ENCODE measurements around the gene GCK.
A peak's percentile ranks its signal among the peaks of the same experiment; 100 is the strongest.

Gene GCK

DNA sequence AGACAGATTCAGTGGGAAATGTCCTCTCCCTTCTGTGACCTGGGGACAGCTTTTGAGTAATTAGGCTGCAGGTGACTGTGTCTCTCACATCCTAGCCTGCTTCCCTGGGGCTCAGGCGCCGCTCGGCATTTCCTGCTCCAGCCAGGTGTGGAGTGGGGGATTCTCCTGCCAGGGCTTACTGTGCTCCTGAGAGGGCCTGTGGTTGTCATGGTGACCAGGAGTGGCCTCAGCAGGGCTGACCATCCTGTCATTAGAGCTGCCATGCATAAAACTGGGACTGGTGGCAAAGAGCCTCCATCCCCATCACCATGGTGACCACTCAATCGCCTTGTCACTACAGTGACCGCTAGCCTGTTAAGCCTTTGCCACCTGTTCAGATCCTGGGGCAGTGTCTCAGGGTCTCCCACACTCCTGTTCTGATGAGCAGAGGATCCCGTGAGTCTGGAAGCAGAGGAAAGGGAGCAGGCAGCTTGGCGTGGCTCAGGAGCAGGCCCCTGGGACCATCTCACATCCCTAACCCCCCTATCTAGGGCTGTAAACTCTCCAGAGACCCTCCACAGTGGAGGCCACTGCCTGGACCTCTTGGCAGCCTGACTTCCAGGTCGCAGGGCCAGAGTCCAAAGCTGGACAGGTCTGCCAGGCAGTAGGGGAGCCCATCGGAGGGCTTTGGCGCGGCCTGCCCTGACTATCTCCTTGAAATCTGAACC, at the start of gene GCK:
GCK (minus strand) TSS at position 154 of the 707 bp plus-strand sequence. CDS start 486 bp downstream, outside the sequence.
- Mint-ChIP-seq H3K4me1 (peaks cover 11% of the 10 kb centered on the region), H3K27me3 (peaks cover 7% of the 10 kb centered on the region), H3K9me3 (peaks cover 0 to 7% of the 10 kb centered on the region in 2 donors), H3K27ac (no peak within 1 kb of the TSS), H3K4me3 (no peak within 1 kb of the TSS)
- DNase-seq (no peak), ATAC-seq (no peak)

DNA sequence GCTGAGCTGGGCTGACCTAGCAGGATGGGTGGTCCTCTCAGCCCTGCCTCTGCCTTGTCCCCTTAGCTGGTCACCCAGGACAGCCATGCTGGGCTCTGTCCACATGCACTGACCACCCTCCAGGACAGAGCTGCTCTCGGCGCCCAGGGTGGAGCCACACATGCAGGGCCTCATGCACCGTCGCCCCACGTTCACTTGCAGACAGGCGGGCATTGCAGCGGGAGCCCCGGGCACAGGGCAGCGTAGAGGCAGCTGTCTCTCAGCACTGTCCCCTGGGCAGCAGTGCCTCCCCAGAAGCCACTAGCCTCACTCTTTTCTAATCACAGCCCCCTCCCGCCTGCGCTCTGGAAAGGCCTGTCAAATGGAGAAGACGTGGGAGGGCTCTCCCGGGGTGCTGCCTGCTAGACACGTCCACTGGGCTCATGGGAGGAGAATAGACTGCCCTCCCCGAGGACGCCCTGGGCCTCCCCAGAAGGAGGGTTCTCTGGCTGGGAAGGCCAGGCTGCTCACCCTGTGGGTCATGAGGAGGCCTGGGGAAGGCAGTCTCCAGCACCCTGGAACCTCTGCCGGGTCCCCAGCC, 49.0 kb upstream of the GCK start:
- no peak overlapping the region for H3K4me3 Mint-ChIP-seq
- H3K4me1 Mint-ChIP-seq: peaks cover 11% of the 10 kb centered on the region
- H3K27ac Mint-ChIP-seq: no peak overlapping the region
- DNase-seq (no peak), ATAC-seq (no peak)
- H3K27me3 Mint-ChIP-seq: no peaks in the 10 kb centered on the region
- H3K9me3 Mint-ChIP-seq: no peaks in the 10 kb centered on the region

DNA sequence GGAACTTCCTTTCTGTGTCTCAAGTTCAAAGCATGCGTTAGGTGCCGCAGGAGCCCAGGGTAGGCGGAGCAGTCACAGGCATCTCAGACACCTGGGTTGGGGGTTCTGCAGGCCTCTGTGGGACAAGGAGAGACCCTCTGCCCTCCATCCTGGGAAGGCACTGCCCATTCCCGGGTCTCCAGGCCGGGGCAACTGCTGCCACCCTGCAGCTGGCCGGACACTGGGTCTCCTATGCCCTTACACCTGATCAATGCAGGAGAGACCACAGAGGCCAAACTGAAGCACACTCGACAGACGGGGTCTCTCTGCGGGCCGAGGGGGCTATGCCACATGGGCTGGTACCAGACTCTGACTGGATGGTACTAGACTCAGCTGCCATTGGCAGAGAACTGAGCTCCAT, 48.5 kb upstream of the GCK start:
- no peak for ATAC-seq
- no peak for DNase-seq
- no peak overlapping the region for H3K4me3 Mint-ChIP-seq

GRCh38 chr7:44236333-44236728, 47.1 kb upstream of the GCK start:
- H3K27me3 Mint-ChIP-seq: no peaks in the 10 kb centered on the region
- ATAC-seq (no peak), DNase-seq (no peak)
- no peaks in the 10 kb centered on the region for H3K9me3 Mint-ChIP-seq
- peaks cover 8% of the 10 kb centered on the region for H3K4me1 Mint-ChIP-seq
- no peak overlapping the region for H3K27ac Mint-ChIP-seq
- H3K4me3 Mint-ChIP-seq: no peak overlapping the region

More for the DNA sequence above, 48.5 kb upstream of the GCK start:
- H3K9me3 Mint-ChIP-seq: no peaks in the 10 kb centered on the region
- no peak overlapping the region for H3K27ac Mint-ChIP-seq
- H3K4me1 Mint-ChIP-seq: peaks cover 11% of the 10 kb centered on the region
- H3K27me3 Mint-ChIP-seq: no peaks in the 10 kb centered on the region

- Mint-ChIP-seq H3K4me3 (no peak overlapping the region), H3K27ac (peak overlapping the region in 1 of 2 donors; percentile 83), H3K9me3 (no peaks in the 10 kb centered on the region), H3K4me1 (peaks cover 2% of the 10 kb centered on the region), H3K27me3 (no peaks in the 10 kb centered on the region)
- ATAC-seq (no peak), DNase-seq (no peak)
Observed at GRCh38 chr7:44235582-44236332, 46.5 kb upstream of the GCK start.

- DNase-seq: no peak
- H3K9me3 Mint-ChIP-seq: no peaks in the 10 kb centered on the region
- H3K4me1 Mint-ChIP-seq: no peaks in the 10 kb centered on the region
- no peak for ATAC-seq
- no peak overlapping the region for H3K4me3 Mint-ChIP-seq
- H3K27me3 Mint-ChIP-seq: no peaks in the 10 kb centered on the region
- H3K27ac Mint-ChIP-seq: no peak overlapping the region
Observed at GRCh38 chr7:44235066-44235465, 45.8 kb upstream of the GCK start.

- H3K4me1 Mint-ChIP-seq: no peaks in the 10 kb centered on the region
- no peak overlapping the region for H3K27ac Mint-ChIP-seq
- no peak for DNase-seq
- no peaks in the 10 kb centered on the region for H3K9me3 Mint-ChIP-seq
- H3K27me3 Mint-ChIP-seq: no peaks in the 10 kb centered on the region
- no peak for ATAC-seq
- H3K4me3 Mint-ChIP-seq: no peak overlapping the region
Observed at GRCh38 chr7:44232901-44233715, 43.9 kb upstream of the GCK start.

GRCh38 chr7:44232396-44232795, 43.2 kb upstream of the GCK start:
- Mint-ChIP-seq H3K27ac (no peak overlapping the region), H3K4me1 (no peaks in the 10 kb centered on the region), H3K27me3 (no peaks in the 10 kb centered on the region), H3K9me3 (no peaks in the 10 kb centered on the region), H3K4me3 (no peak overlapping the region)
- DNase-seq (no peak), ATAC-seq (no peak)

- peaks cover 3% of the 10 kb centered on the region for H3K27me3 Mint-ChIP-seq
- no peaks in the 10 kb centered on the region for H3K9me3 Mint-ChIP-seq
Observed at GRCh38 chr7:44231088-44231487, 41.8 kb upstream of the GCK start.

DNA sequence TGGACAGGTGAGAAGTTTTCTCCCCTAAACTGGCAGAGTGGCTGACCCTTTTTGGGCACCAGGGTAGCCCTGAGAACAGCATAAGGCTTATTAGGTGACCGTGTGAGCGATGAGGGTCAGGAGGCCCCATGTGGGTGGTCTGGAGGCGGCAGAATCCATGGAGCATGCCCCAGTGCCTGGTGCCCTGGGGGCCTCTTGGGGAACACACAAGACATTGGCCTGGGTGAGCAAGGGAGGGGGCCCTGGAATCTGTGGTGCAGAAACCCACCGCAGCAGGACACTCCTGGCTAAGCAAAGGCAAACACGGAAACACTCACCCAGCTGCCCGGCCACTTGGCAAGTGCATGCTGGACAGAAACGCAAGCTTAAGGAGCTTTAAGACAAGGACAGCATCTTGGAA, 41.0 kb upstream of the GCK start:
- Mint-ChIP-seq H3K4me1 (no peaks in the 10 kb centered on the region), H3K4me3 (no peak overlapping the region), H3K9me3 (no peaks in the 10 kb centered on the region), H3K27me3 (peaks cover 10% of the 10 kb centered on the region), H3K27ac (no peak overlapping the region)
- ATAC-seq: no peak
- no peak for DNase-seq

More at GRCh38 chr7:44231088-44231487, 41.8 kb upstream of the GCK start:
- DNase-seq: no peak
- no peak overlapping the region for H3K4me3 Mint-ChIP-seq
- H3K27ac Mint-ChIP-seq: no peak overlapping the region
- ATAC-seq: no peak
- no peaks in the 10 kb centered on the region for H3K4me1 Mint-ChIP-seq

DNA sequence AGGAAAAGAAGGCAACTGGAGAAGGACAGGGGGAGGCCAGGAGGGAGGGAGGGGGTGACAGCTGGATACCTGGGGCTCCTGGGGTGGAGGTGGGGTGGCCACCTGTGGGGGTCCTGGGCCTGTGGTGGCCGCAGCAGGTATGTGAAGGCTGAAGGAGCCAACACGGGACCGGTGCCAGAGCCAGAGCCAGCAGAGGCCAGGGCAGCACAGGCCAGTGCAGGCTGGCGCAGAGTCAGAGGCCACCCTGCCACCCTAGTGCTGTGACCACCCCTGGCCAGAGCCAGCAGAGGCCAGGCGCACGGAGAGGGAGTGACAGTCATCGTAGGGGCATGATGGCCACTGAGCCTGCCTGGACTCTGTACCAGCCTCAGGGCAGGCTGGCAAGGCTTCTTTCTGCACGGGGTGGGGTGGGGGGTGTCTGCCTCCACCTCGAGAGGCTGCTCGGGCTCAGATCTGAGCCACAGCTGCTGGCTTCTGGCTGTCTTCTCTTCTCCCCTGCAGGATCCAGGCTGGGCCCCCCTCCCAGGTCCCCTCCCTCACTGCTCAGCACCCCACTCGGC, 40.4 kb upstream of the GCK start:
- no peak for DNase-seq
- H3K9me3 Mint-ChIP-seq: no peaks in the 10 kb centered on the region
- no peak overlapping the region for H3K4me3 Mint-ChIP-seq
- ATAC-seq: no peak
- peaks cover 10% of the 10 kb centered on the region for H3K27me3 Mint-ChIP-seq
- H3K4me1 Mint-ChIP-seq: no peaks in the 10 kb centered on the region
- H3K27ac Mint-ChIP-seq: no peak overlapping the region

GRCh38 chr7:44228571-44229350, 39.5 kb upstream of the GCK start:
- H3K27me3 Mint-ChIP-seq: peaks cover 10% of the 10 kb centered on the region
- ATAC-seq (no peak), DNase-seq (no peak)
- H3K4me3 Mint-ChIP-seq: no peak overlapping the region
- no peaks in the 10 kb centered on the region for H3K9me3 Mint-ChIP-seq
- no peak overlapping the region for H3K27ac Mint-ChIP-seq
- H3K4me1 Mint-ChIP-seq: no peaks in the 10 kb centered on the region

DNA sequence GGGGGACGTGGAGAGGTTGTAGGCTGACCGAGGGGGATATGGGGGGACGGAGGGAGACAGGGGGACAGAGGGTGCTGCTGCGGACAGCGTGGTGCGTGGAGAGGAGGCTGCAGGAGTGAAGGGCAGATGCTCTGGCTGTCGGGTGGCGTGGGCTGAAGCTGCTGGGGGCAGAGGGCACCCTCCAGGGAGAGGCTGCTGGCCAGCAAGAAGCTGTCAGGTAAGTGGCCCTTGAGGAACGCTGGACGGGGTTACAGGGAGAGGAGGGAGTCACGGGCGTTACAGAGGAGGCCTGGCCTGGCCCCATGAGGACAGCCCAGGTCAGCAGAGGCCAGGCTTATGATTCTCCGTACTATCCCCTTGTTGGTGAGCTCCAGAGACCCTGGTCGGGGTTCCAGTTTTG, 38.7 kb upstream of the GCK start:
- peak overlapping the region in 1 of 2 donors; percentile 71 for H3K27ac Mint-ChIP-seq
- no peaks in the 10 kb centered on the region for H3K9me3 Mint-ChIP-seq
- H3K4me3 Mint-ChIP-seq: no peak overlapping the region

GRCh38 chr7:44226396-44226753, 37.1 kb upstream of the GCK start:
- DNase-seq: no peak
- Mint-ChIP-seq H3K9me3 (no peaks in the 10 kb centered on the region), H3K4me1 (peaks cover 6% of the 10 kb centered on the region), H3K27ac (no peak overlapping the region), H3K4me3 (no peak overlapping the region), H3K27me3 (peaks cover 10% of the 10 kb centered on the region)
- no peak for ATAC-seq

More for the DNA sequence above, 38.7 kb upstream of the GCK start:
- DNase-seq (no peak), ATAC-seq (no peak)
- H3K27me3 Mint-ChIP-seq: peaks cover 10% of the 10 kb centered on the region
- peaks cover 6% of the 10 kb centered on the region for H3K4me1 Mint-ChIP-seq
